Measurements from ENCODE around the gene TACO1.
A peak's percentile ranks its signal among the peaks of the same experiment; 100 is the strongest.

The TACO1 gene

GRCh38 chr17:63601439-63602371 is 1.0 kb downstream of the TACO1 start:
- DNase-seq = no peak

GRCh38 chr17:63609816-63610573 is 9.3 kb downstream of the TACO1 start:
- peak in 1 of 2 experiments; percentile 16 for DNase-seq

- no peak for DNase-seq
Measured at GRCh38 chr17:63610854-63611253, 10.2 kb downstream of the TACO1 start.

- DNase-seq = peak; percentile 22 to 41
Measured at GRCh38 chr17:63611354-63611753, 10.7 kb downstream of the TACO1 start.

GRCh38 chr17:63613663-63614062 is 13.0 kb downstream of the TACO1 start:
- DNase-seq = no peak

- no peak for DNase-seq
Measured at GRCh38 chr17:63621229-63621683, 20.6 kb downstream of the TACO1 start.

GRCh38 chr17:63621684-63622573 is 21.2 kb downstream of the TACO1 start, which contains the start of gene MAP3K3:
Gene MAP3K3, plus strand, starts transcription at chr17:63622417. Its CDS starts 343 bp downstream, at chr17:63622760.
- peak; percentile 96 to 97 for DNase-seq

DNA sequence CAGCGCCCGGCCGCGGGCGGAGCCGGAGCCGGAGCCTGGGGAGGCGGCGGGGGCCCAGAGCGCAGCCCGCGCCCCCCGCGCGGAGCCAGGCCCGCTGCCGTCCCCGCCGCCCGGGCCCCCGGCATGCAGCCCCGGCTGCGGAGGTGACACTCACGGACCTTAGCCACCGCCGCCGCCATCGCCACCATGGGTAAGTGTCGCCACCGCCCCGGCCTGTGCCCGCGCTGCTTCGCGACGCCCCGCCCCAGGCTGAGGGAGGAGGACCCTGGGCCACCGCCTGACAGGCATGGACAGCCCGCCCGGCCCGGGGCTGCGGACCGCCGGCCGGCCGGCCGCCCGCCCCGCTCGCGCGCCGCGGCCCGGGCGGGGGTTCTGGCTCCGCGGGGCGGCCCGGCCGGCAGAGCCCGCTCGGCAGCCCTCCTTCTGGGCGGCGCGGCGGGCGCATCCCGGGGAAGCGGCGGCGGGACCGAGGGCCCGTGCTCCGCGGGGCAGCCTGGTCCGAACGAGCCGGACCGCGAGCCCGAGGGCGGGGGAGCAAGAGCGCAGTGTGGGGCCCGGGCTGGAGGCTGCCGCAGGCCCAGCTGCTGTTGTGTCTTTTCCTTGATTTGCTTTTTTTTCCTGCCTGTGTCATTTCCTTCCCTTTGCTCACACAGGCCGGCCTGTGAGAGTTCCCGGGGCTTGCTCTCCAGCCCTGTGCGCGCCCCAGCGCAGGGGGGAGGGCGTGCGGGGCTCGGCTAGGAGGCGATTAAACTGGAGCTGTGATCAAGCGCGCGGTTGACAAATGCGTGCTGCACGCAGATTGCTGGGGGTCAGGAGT is 22.1 kb downstream of the TACO1 start:
- DNase-seq = peak; percentile 65 to 69

- no peak for DNase-seq
Measured at GRCh38 chr17:63623786-63624530, 23.3 kb downstream of the TACO1 start.

GRCh38 chr17:63624531-63624880 is 23.8 kb downstream of the TACO1 start:
- DNase-seq = no peak

DNA sequence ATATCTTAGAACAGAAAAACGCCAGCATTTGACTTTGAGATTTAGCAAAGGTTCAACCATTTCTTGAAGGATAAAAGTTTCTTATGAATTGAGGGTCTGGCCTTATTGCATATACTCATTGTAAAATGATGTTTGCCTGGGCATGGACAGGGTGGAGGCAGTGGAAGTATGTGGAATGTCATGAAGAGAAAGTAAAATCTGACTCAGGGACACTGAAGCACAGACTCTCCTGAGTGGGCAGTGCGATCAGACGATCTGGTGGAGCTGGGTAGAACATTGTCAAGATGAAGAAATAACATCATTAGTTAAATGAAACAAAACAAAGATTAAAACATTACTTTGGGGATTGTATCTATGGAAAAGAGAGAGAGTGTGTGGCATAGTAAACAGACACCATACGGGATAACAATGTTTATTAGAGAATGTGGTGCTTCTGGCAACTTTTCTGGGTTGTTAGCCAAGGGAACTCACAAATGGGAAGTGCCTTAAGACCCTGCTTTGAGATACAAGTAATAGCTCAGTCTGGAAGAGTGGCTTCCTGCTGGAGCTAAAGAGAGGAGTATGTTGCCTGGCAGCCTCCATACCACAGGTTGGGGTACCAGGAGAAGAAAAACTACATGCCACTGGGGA is 26.0 kb downstream of the TACO1 start:
- no peak for DNase-seq

DNA sequence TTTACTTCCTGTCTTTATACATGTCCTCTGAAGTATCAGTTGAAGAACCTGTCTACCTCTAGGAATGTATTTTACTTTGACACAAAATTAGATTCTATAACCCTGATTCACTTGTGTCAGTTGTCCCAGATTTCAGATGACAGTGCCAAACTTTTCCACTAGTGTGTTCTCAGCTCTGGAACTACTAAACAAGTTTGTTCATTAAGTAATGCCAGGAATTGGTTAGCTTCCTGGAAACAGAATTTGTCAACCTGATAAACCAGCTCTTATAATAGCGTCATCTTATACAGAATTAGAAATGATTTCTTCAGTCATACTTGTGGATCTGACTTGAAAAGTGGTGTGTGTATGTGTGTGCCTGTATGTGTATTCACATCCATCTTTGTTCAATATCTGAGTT is 28.9 kb downstream of the TACO1 start:
- DNase-seq = no peak

- no peak for DNase-seq
Measured at GRCh38 chr17:63631062-63631461, 30.4 kb downstream of the TACO1 start.

DNA sequence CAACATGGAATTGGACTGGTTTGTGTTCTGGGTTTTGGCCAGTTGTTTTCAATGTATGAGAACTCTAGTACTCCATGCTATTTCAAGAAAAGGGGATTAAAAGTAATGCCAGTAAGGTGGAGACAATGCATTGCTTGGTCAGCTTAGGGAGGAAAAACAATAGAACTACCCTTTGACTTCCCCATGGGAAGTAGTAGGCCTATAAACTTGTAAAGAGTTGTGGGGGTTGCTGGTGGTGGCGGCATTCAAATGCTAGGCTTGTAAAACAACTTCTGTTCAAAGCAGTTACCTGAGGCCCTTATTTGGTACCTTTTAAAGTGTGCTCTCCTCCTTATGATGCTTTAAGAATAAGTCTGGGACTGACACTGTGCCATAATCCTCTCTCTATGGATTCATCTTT is 30.9 kb downstream of the TACO1 start:
- DNase-seq = no peak

DNA sequence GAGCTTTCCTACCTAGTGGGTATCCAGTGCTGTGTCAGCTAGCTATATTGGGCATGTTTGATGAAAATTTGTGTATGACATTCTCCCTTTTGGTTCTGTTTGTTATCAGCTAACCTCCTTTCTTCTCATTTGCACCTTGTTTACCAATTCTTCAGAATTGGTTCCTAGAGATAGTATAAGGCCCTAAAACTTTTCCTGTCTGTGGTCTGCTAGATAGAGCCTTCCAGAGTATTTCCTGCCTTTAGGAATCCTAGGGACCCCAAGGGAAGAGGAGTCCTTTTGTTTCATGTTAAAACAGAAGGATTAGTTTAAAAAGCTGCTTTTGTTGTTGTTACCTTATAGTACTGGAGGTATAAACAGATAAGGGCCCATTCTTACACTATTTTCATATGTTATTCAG is 33.0 kb downstream of the TACO1 start:
- DNase-seq = no peak

GRCh38 chr17:63634163-63634562 is 33.5 kb downstream of the TACO1 start:
- no peak for DNase-seq

DNA sequence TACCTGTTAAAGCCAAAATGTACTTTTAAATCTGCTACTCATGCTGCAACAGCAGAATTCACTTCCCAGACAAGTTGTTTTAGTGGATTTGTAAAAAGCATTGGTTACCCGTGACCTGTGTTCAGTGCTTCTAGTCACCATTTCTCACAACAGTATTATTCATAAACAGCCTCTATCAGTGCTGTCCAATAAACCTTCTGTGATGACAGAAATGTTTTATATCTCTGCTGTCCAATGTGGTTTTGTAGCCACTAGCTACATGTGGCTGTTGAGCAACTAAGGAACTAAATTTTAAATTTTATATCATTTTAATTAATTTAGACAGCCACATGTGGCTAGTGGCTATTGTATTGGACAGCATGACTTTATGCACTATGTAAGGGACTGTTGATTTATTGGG is 34.1 kb downstream of the TACO1 start:
- DNase-seq = no peak

DNA sequence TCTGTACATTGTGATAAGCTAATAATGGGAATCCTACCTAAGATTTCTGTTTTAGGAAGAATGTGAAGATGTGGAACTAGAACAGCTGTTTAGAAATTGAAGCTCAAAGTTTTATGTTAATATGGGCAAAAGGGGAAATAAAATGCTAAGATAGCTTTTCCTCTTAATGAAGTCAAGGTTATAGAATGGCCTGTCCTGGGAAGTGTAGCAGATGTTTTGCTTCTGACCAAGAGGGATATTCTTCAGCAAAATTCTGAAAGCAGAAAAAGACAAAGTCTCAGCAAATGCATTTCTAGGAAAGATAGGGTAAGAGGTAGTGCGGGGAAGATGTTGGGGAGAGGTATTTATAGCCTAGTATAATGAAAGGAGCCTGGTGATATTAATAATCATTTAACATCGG is 34.6 kb downstream of the TACO1 start:
- no peak for DNase-seq

GRCh38 chr17:63635787-63636186 is 35.1 kb downstream of the TACO1 start:
- DNase-seq = no peak

DNA sequence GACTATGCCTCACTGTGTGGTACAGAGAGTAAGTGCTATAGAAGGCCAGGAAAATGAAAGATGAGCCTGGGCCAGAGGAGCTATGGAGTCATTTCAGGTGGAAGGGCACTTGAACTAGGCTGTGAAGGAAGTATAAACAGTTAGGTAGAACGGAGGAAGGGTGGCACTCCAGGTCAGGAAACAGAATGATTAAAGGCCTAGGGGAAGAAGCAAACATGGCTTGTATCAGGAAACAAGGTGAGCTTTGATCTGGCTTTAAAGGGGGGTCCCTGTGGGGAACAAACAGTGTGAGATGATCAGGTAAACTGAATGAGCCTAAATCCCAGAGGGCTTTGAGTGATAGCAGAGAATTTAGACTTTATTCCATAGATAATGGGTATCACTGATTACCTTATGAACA is 38.4 kb downstream of the TACO1 start:
- no peak for DNase-seq

DNA sequence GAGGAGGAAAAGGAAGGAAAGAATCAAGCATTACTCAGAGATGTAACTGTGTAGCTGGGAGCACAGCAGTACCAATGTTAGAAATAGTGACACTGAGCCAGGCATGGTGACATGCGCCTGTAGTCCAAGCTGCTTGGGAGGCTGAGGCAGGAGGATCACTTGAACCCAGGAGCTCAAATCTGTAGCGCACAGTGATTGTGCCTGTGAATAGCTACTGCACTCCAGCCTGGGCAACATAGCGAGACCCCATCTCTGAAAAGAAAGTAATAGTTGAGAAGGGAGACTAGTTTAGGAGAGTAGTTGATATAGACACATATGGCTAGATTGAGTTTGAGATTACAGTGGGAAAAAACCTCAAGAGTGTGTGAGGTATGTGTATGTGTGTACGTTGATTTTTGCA is 39.3 kb downstream of the TACO1 start:
- DNase-seq = no peak

Data from activated CD4-positive, alpha-beta T cell treated with anti-CD3 and anti-CD28 coated beads, Interleukin-2, amount 50 U/mL, for 48 hours (primary cell).